HepG2 (cell line): ENCODE measurements around the gene PSMD9. TPM values are rescaled to one million over a fixed set of nuclear protein-coding genes. Genes with fewer than 3 reads are reported as not detected.
A peak's percentile ranks its signal among the peaks of the same experiment; 100 is the strongest.

ENCODE experiments used
- ATAC-seq: fragments of 200-7000 bp; cut with Tn5 transposase; 3 replicates; pipeline ENCODE4 v1.9.1; 2020; ENCODE audit warnings: mild to moderate bottlenecking, moderate library complexity
- BruUV-seq: library from RNA; stranded (reverse); fragments of 400-500 nt; replicated peaks from 2 replicates; lab custom pipeline; 2021; lab: Mats Ljungman, UMichigan
- CTCF ChIA-PET: fragments of 300-600 bp; formaldehyde crosslinking; extraction: SDS; loops from one replicate; lab custom pipeline; 2021; ENCODE audit warnings: low total read pairs, inconsistent platforms, low intra/inter-chr PET ratio; lab: Yijun Ruan, JAX
- POLR2A ChIA-PET: fragments of 350-600 bp; sonication (Branson Sonifier 250); formaldehyde crosslinking; loops from one replicate; lab custom pipeline; 2020; ENCODE audit warnings: antibody characterized with exemption, inconsistent platforms; lab: Yijun Ruan, JAX
- DNase-seq: peaks from one replicate; pipeline ENCODE4 v3.0.0-alpha.2; 2015; ENCODE audit warnings: low spot score
- FAIRE-seq: peaks from 3 replicates; lab custom pipeline; 2011; peaks lifted over from hg19 to GRCh38; lab: Jason Lieb, UNC
- H2AFZ ChIP-seq: one replicate; pipeline ENCODE4 v1.6.1; 2011; ENCODE audit warnings: low read length, inconsistent platforms
- H3K27ac ChIP-seq: fragments of 300-600 bp; 3 replicates; pipeline ENCODE4 v1.8.0; 2011; ENCODE audit warnings: mixed run types, mild to moderate bottlenecking, mixed read lengths, low read length, inconsistent platforms; ENCODE audit not compliant: insufficient read depth; ENCODE audit errors: extremely low read length
- H3K27me3 ChIP-seq, 2 experiments: fragments of 200-600 bp in 1 of 2; 2 replicates in 1 of 2; 3 replicates in 1 of 2; pipeline versions ENCODE4 v1.6.0 to v1.8.0; 2011; ENCODE audit warnings: low read length in 2 of 2, mild to moderate bottlenecking in 2 of 2, moderate library complexity in 2 of 2, inconsistent platforms in 1 of 2; ENCODE audit not compliant: insufficient read depth in 2 of 2, control insufficient read depth in 1 of 2
- H3K36me3 ChIP-seq, 2 experiments: fragments of 200-600 bp in 1 of 2; replicated peaks in 1 of 2; 2 replicates in 1 of 2; 3 replicates in 1 of 2; pipeline versions ENCODE4 v1.5.1 to v1.8.0; 2011; ENCODE audit warnings: low read length in 2 of 2, inconsistent platforms in 1 of 2; ENCODE audit not compliant: insufficient read depth in 2 of 2, control insufficient read depth in 1 of 2
- H3K4me1 ChIP-seq: 2 replicates; pipeline ENCODE4 v1.5.1; 2012; ENCODE audit warnings: low read length, inconsistent platforms; ENCODE audit not compliant: insufficient read depth
- H3K4me2 ChIP-seq: 2 replicates; pipeline ENCODE4 v1.6.0; 2011; ENCODE audit warnings: low read depth, low read length, inconsistent platforms
- H3K4me3 ChIP-seq, 3 experiments: fragments of 200-600 bp in 1 of 3; sonication (generic), shearing (Covaris generic) in 1 of 3; replicated peaks in 1 of 3; 2 replicates each; pipeline ENCODE4 v1.5.1; 2011 to 2016; ENCODE audit warnings: low read length in 3 of 3, inconsistent platforms in 2 of 3, low read depth in 2 of 3, mild to moderate bottlenecking in 2 of 3, control low read depth in 1 of 3, mixed read lengths in 1 of 3; ENCODE audit not compliant: insufficient read depth in 1 of 3
- H3K79me2 ChIP-seq: one replicate; pipeline ENCODE4 v1.6.1; 2011; ENCODE audit warnings: low read length, inconsistent platforms; ENCODE audit not compliant: insufficient read depth
- H3K9ac ChIP-seq: 2 replicates; pipeline ENCODE4 v1.6.0; 2011; ENCODE audit warnings: mild to moderate bottlenecking, low read depth, low read length, inconsistent platforms; ENCODE audit not compliant: insufficient read depth
- H3K9me3 ChIP-seq: 2 replicates; pipeline ENCODE4 v1.5.1; 2012; ENCODE audit warnings: mild to moderate bottlenecking, low read length
- H4K20me1 ChIP-seq: 2 replicates; pipeline ENCODE4 v1.6.0; 2011; ENCODE audit warnings: inconsistent platforms, mild to moderate bottlenecking, low read length, moderate library complexity; ENCODE audit not compliant: insufficient read depth
- BORCS8-MEF2B ChIP-seq: sonication (generic); formaldehyde crosslinking; IDR thresholded peaks from 2 replicates; pipeline ENCODE4 v1.8.0; 2022; ENCODE audit warnings: mild to moderate bottlenecking, missing genetic modification reagents
- E2F5 ChIP-seq: sonication (generic); formaldehyde crosslinking; conservative IDR thresholded peaks from 2 replicates; pipeline ENCODE4 v1.4.0; 2020; ENCODE audit warnings: missing genetic modification reagents
- MXD3 ChIP-seq: IDR thresholded peaks from 2 replicates; pipeline ENCODE4 v1.6.1; 2016; ENCODE audit warnings: mild to moderate bottlenecking, missing biosample characterization, missing genetic modification reagents
- TFAP4 ChIP-seq: sonication (generic); IDR thresholded peaks from 2 replicates; pipeline ENCODE4 v1.6.1; 2016; ENCODE audit warnings: low read depth, borderline replicate concordance
- ZNF10 ChIP-seq: sonication (generic); formaldehyde crosslinking; IDR thresholded peaks from 2 replicates; pipeline ENCODE4 v1.4.0; 2020; ENCODE audit warnings: mild to moderate bottlenecking, low read depth, missing genetic modification reagents, borderline replicate concordance
- ZNF235 ChIP-seq: sonication (generic); formaldehyde crosslinking; IDR thresholded peaks from 2 replicates; pipeline ENCODE4 v1.8.1; 2023; ENCODE audit warnings: mild to moderate bottlenecking, missing genetic modification reagents, borderline replicate concordance
- ZNF446 ChIP-seq: sonication (generic); formaldehyde crosslinking; IDR thresholded peaks from 2 replicates; pipeline ENCODE4 v1.5.0; 2020; ENCODE audit warnings: mild to moderate bottlenecking, missing genetic modification reagents
- ZNF451 ChIP-seq: sonication (generic); formaldehyde crosslinking; IDR thresholded peaks from 2 replicates; pipeline ENCODE4 v1.5.0; 2020; ENCODE audit warnings: mild to moderate bottlenecking, missing genetic modification reagents
- ZNF713 ChIP-seq: sonication (generic); formaldehyde crosslinking; IDR thresholded peaks from 2 replicates; pipeline ENCODE4 v1.4.0; 2020; ENCODE audit warnings: mild to moderate bottlenecking, missing genetic modification reagents
- WGBS: methylation state at CpG from one replicate; pipeline ENCODE4 v1.1.6; 2017; ENCODE audit warnings: low lambda C conversion rate; 5-methylcytosine and 5-hydroxymethylcytosine counted together
- in situ Hi-C: cut with HindIII; loops from 2 replicates; pipeline ENCODE4 v1.10.0; 2017; ENCODE audit warnings: low pct_unique_long_range_greater_than_20kb; ENCODE audit not compliant: extremely low pct_ligation_motif_present
- intact Hi-C: fragments of 100-400 bp; cut with micrococcal nuclease; formaldehyde crosslinking; loops from one replicate; pipeline ENCODE4 v1.10.0; 2022; ENCODE audit not compliant: unreplicated experiment
- polyA plus RNA-seq, 8 experiments: library from polyadenylated mRNA; depleted of rRNA in 3 of 8; stranded (reverse) in 7 of 8; unstranded in 1 of 8; fragments of >200 nt; fragmentation: Illumina TruSeq in 4 of 8; extraction: Trizol in 4 of 8; gene quantifications; 2 replicates each; pipeline versions ENCODE4 v1.2.1 to v1.2.3, GENCODE V29; 2011 to 2016; ENCODE audit warnings: low read depth in 4 of 8, missing spikeins in 1 of 8, mixed read lengths in 1 of 8; ENCODE audit not compliant: insufficient read depth in 1 of 8
- total RNA-seq, 5 experiments: library from RNA; depleted of rRNA; stranded (reverse); fragments of >200 nt; fragmentation: Illumina TruSeq; extraction: Trizol; gene quantifications; 2 replicates each; pipeline ENCODE4 v1.2.3, GENCODE V29; 2016; ENCODE audit warnings: low read depth in 1 of 5

Gene PSMD9
- total and polyA plus RNA-seq, 2 of the 13 experiments (the other 11 are each of a cell fraction or from before 2014, with no cell fraction given), result 41.4 to 61.1 TPM

GRCh38 chr12:121958541-121959240 is 70.1 kb downstream of the PSMD9 start:
- POLR2A ChIA-PET, result no interaction called here
- Histone ChIP-seq H3K36me3 (no peaks in the 10 kb centered on the region), H3K9ac (no peak overlapping the region), H3K4me1 (peaks cover 19% of the 10 kb centered on the region), H4K20me1 (no peaks in the 10 kb centered on the region), H3K27me3 (peaks cover 0 to 1% of the 10 kb centered on the region in 2 experiments; a peak in 2 of 5 replicates), H3K9me3 (no peaks in the 10 kb centered on the region), H3K27ac (no peak overlapping the region), H3K79me2 (no peaks in the 10 kb centered on the region), H3K4me2 (peak overlapping the region; percentile 23; the same call in 1 of the 2 replicates), H3K4me3 (no peak overlapping the region), H2AFZ (peak overlapping the region; percentile 42)
- in situ Hi-C loops (no loop called here), intact Hi-C loops (loop anchor here (10.0 kb wide), 1 partner anchor 166 kb away; no protein-coding TSS in a partner anchor)
- no peak for ATAC-seq
- BruUV-seq, result no TSS peak
- CTCF ChIA-PET, result no interaction called here
- DNase-seq, result no peak
- TF ChIP-seq MXD3 (CRISPR knock-in tag), result no peak
- no peak for TF ChIP-seq BORCS8-MEF2B (CRISPR knock-in tag)
- no peak for TF ChIP-seq ZNF446 (CRISPR knock-in tag)
- TF ChIP-seq ZNF10, result no peak
- no peak for TF ChIP-seq E2F5
- no peak for TF ChIP-seq ZNF713 (CRISPR knock-in tag)
- TF ChIP-seq ZNF451 (CRISPR knock-in tag), result no peak
- TF ChIP-seq ZNF235 (CRISPR knock-in tag), result no peak
- no peak for TF ChIP-seq TFAP4
- FAIRE-seq, result no peak
- 68% methylated on average over 16 of the region's 21 CpGs for WGBS
